GM12801 (cell line): ENCODE measurements around the gene TEX13B.

Experiments
- CTCF ChIP-seq: IDR thresholded peaks from one replicate; pipeline ENCODE4 v1.5.1; 2011; ENCODE audit warnings: control low read depth; ENCODE audit not compliant: insufficient read length; ENCODE audit errors: extremely low read depth

Gene TEX13B

GRCh38 chrX:107978707-107979307 is 3.4 kb downstream of the TEX13B start:
- TF ChIP-seq CTCF, result no peak

- TF ChIP-seq CTCF, result no peak
Observed at GRCh38 chrX:107978071-107978470, 4.1 kb downstream of the TEX13B start.

GRCh38 chrX:107971636-107972035 is 10.5 kb downstream of the TEX13B start:
- TF ChIP-seq CTCF, result no peak

- no peak for TF ChIP-seq CTCF
Observed at GRCh38 chrX:107970073-107970472, 12.1 kb downstream of the TEX13B start.

- no peak for TF ChIP-seq CTCF
Observed at GRCh38 chrX:107968623-107969022, 13.5 kb downstream of the TEX13B start.

- no peak for TF ChIP-seq CTCF
Observed at GRCh38 chrX:107940095-107940494, 42.1 kb downstream of the TEX13B start.

- TF ChIP-seq CTCF, result no peak
Observed at GRCh38 chrX:107936434-107936730, 45.8 kb downstream of the TEX13B start.
